OCI-LY1 (cell line): ENCODE data around the gene PHACTR2.

Experiments used
- EZH2 ChIP-seq: fragments of 200-600 bp; sonication (generic), shearing (Covaris generic); IDR thresholded peaks from 2 replicates; pipeline ENCODE4 v1.8.0; 2017; ENCODE audit warnings: borderline replicate concordance, mixed run types, mild to moderate bottlenecking, antibody characterized with exemption, low read length, moderate library complexity, mixed read lengths
- TF ChIP-seq, protein P1 (sequence below): fragments of 200-600 bp; sonication (generic), shearing (Covaris generic); IDR thresholded peaks from 2 replicates; pipeline ENCODE4 v1.5.1; 2017; ENCODE audit warnings: mild to moderate bottlenecking, antibody characterized with exemption, low read length, moderate library complexity, mixed read lengths

DNA sequence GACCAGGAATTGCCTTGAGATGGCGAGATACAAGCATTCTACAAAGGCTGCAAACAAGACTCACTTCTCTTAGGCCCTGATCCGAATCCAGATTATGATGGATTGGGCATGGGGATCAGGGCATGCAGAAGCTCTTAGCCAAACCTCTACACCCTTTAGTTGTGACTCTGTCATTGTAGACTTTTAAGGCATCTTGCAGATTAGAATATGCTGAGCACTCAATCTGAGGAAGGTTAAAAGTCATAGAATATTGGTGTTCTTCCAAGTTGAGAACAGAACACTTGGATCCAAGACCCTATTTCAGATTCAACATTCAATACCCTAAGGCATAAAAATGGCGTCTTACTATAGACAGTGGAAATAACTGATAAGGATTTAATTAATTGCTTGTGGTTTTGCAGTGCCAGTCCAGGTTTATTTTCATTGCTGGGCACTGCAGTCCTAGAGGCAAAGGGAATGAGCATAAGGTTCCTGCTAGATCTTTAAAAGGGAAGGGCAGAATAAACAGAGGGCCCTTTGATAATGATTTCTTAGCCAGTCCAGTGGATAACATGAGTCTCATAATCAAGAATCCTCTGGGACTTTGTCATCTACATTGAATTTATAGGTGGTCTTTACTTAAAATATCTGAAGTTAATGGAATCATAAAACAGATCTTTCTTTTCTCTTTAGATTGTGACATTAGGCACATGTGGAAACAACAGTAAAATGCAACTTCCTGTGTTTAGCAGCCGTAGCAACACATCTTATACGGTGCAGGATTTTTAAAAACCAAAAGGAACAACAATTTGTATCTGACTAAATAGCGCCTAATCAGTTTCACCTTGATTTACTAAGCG lies 17.6 kb downstream of the PHACTR2 start:
- TF ChIP-seq, protein P1, sequence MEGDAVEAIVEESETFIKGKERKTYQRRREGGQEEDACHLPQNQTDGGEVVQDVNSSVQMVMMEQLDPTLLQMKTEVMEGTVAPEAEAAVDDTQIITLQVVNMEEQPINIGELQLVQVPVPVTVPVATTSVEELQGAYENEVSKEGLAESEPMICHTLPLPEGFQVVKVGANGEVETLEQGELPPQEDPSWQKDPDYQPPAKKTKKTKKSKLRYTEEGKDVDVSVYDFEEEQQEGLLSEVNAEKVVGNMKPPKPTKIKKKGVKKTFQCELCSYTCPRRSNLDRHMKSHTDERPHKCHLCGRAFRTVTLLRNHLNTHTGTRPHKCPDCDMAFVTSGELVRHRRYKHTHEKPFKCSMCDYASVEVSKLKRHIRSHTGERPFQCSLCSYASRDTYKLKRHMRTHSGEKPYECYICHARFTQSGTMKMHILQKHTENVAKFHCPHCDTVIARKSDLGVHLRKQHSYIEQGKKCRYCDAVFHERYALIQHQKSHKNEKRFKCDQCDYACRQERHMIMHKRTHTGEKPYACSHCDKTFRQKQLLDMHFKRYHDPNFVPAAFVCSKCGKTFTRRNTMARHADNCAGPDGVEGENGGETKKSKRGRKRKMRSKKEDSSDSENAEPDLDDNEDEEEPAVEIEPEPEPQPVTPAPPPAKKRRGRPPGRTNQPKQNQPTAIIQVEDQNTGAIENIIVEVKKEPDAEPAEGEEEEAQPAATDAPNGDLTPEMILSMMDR: no peak
- TF ChIP-seq EZH2: no peak
